Naive thymus-derived CD8-positive, alpha-beta T cell (primary cell): Measurements from ENCODE around the gene ODF4. TPM values are rescaled to one million over a fixed set of nuclear protein-coding genes. Genes with fewer than 3 reads are reported as not detected.
"Not testable (repeated sequence)": the region's sequence is repeated elsewhere in the genome, so short reads cannot be mapped to it uniquely, and the experiment has no call there.

Experiments
- ATAC-seq, 2 donors: fragments of 150-1000 bp; cut with Tn5 transposase in 1 of 2; sonication (Bioruptor Pico), chemical (Tn5 transposase) in 1 of 2; 1 replicate in 1 of 2; 2 replicates in 1 of 2; pipeline ENCODE4 v1.10.0; 2021; ENCODE audit warnings: mild to moderate bottlenecking in 2 of 2, moderate library complexity in 2 of 2
- POLR2A ChIA-PET: fragments of 350-600 bp; sonication (Branson Sonifier 250); formaldehyde crosslinking; loops from one replicate; lab custom pipeline; 2021; ENCODE audit warnings: antibody characterized with exemption; lab: Charles Lee
- DNase-seq, 10 donors: peaks; one replicate each; pipeline versions ENCODE4 v3.0.0 to v3.0.0-alpha.2; 2020 to 2022
- H3K27ac Mint-ChIP-seq, 10 donors: one replicate each; pipeline ENCODE4 v1.8.0; 2020 to 2022; ENCODE audit warnings: mild to moderate bottlenecking in 10 of 10, mixed read lengths in 10 of 10, moderate library complexity in 4 of 10, inconsistent platforms in 1 of 10
- H3K27me3 Mint-ChIP-seq, 5 donors: one replicate each; pipeline ENCODE4 v1.8.0; 2021 to 2022; ENCODE audit warnings: mixed read lengths in 5 of 5
- H3K36me3 Mint-ChIP-seq, 3 donors: one replicate each; pipeline ENCODE4 v1.8.0; 2020 to 2022; ENCODE audit warnings: mixed read lengths in 3 of 3, mild to moderate bottlenecking in 2 of 3, inconsistent platforms in 1 of 3
- H3K4me1 Mint-ChIP-seq, 4 donors: one replicate each; pipeline ENCODE4 v1.8.0; 2021 to 2022; ENCODE audit warnings: mixed read lengths in 4 of 4
- H3K4me3 Mint-ChIP-seq, 10 donors: one replicate each; pipeline ENCODE4 v1.8.0; 2020 to 2022; ENCODE audit warnings: mild to moderate bottlenecking in 10 of 10, mixed read lengths in 10 of 10, moderate library complexity in 6 of 10, inconsistent platforms in 1 of 10
- H3K9me3 Mint-ChIP-seq, 9 donors: one replicate each; pipeline ENCODE4 v1.8.0; 2020 to 2022; ENCODE audit warnings: mixed read lengths in 9 of 9, mild to moderate bottlenecking in 3 of 9, inconsistent platforms in 1 of 9, moderate library complexity in 1 of 9
- polyA plus RNA-seq, 3 donors: library from polyadenylated mRNA; unstranded; fragments of 300-500 nt; fragmentation: Illumina TruSeq; gene quantifications; one replicate each; pipeline ENCODE4 v1.2.3, GENCODE V29; 2021
- total RNA-seq, 8 experiments: library from RNA in 2 of 8; stranded (reverse) in 2 of 8; gene quantifications; one replicate each; pipeline ENCODE4 v1.2.3 and lab custom pipeline; 2021 to 2026

The ODF4 gene
- total and polyA plus RNA-seq, 5 experiments from 2014 or later, result not detected

DNA sequence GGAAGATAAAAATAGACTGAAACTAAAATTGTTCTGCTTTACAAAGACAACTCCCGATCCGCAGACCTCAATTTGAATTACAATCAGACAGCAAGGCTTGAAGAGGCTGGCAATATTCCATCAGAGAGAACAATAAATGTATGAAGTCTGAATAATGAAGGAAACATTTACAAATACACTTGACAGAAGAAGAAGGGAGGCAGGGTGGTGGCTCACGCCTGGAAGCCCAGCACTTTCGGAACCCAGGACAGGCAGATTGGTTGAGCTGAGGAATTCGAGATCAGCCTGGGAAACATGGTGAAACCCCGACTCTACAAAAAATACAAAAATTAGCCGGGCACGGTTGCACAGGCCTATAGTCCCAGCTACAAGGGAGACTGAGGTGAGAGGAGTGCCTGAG, 14.6 kb downstream of the ODF4 start:
- no peaks in the 10 kb centered on the region for H3K9me3 Mint-ChIP-seq
- ATAC-seq, result no peak
- H3K27me3 Mint-ChIP-seq, result peaks cover 0 to 13% (median 3%) of the 10 kb centered on the region in 5 donors

DNA sequence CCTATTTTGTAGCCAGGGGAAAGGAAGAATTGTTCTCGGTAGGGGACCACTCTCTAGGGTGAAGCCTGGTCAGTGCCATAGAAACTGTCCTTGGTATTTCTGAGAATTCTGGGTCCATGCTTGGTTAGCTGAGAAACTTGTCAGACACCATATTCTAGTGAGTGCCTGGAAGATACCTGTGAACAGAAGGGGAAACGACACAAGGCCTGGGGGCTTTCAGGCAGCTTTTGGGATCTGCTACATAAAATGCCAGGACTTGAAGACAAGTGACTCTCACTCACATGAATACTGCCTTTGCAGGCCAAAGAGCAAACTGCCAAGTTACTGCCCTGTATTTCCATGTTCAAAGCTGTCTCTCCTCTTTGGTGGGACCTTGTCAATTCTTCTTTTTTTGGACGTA, 18.3 kb downstream of the ODF4 start:
- Mint-ChIP-seq H3K4me3 (no peak overlapping the region), H3K27ac (no peak overlapping the region), H3K9me3 (no peaks in the 10 kb centered on the region), H3K36me3 (peaks cover 0 to 2% (median 0%) of the 10 kb centered on the region in 3 donors), H3K4me1 (peaks cover 5 to 20% (median 15%) of the 10 kb centered on the region in 4 donors), H3K27me3 (no peaks in the 10 kb centered on the region)
- no peak for DNase-seq
- POLR2A ChIA-PET, result no interaction called here
- ATAC-seq, result no peak

More for the DNA sequence above, 14.6 kb downstream of the ODF4 start:
- POLR2A ChIA-PET, result no interaction called here
- no peak for DNase-seq
- H3K4me1 Mint-ChIP-seq, result peaks cover 0 to 3% (median under 1%) of the 10 kb centered on the region in 4 donors
- no peak overlapping the region for H3K27ac Mint-ChIP-seq
- H3K36me3 Mint-ChIP-seq, result peaks cover 0 to 2% (median 0%) of the 10 kb centered on the region in 3 donors
- H3K4me3 Mint-ChIP-seq, result no peak overlapping the region

DNA sequence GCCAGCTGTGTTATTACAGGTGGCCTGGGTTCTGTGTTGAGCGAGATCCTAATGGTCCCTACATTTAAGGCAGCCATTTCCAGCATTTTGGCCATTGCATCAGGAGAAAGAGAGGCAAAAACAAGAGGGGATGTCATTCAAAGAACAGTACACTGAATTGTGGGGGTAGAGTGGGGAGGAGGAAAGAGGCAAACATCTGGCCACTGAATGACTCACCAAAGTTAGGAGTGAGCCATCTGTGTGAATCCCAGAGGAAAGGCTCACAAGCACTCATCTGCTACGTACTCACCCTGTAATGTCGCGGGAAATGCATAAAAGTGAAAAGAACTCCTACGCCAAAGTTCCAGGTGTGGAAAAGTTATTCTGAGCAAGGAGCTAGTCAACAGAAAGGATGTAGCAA, 20.1 kb downstream of the ODF4 start:
- Mint-ChIP-seq H3K27me3 (no peaks in the 10 kb centered on the region), H3K27ac (no peak overlapping the region), H3K9me3 (no peaks in the 10 kb centered on the region), H3K4me3 (no peak overlapping the region), H3K4me1 (peaks cover 5 to 20% (median 16%) of the 10 kb centered on the region in 4 donors), H3K36me3 (peaks cover 0 to 2% (median 0%) of the 10 kb centered on the region in 3 donors)
- DNase-seq, result no peak
- POLR2A ChIA-PET, result interaction anchor here (0.6 kb wide), 1 partner anchor 161 kb away, joined by 3 read pairs; no protein-coding TSS in a partner anchor
- ATAC-seq, result no peak

DNA sequence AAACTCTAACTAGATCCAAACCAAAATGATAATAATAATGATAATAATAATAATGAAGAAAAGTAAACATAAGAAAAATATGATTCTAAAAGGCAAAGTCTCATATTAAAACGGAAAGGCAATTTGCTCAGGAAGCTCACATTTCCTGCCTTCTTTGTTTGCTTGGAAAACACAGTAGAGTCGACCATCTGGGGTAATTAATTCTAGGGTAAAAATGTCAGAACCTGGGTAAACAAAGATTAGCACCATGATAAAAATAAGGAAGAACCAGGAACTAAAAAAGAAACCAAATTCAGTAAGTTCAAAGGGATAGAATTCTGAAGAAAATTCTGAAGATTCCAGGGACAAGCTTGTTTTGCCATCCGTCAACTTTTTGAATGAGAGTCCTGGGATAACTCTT, 20.6 kb downstream of the ODF4 start:
- ATAC-seq, result no peak
- H3K9me3 Mint-ChIP-seq, result no peaks in the 10 kb centered on the region
- peaks cover 5 to 20% (median 16%) of the 10 kb centered on the region in 4 donors for H3K4me1 Mint-ChIP-seq
- no peak overlapping the region for H3K4me3 Mint-ChIP-seq
- no peak for DNase-seq
- no peaks in the 10 kb centered on the region for H3K27me3 Mint-ChIP-seq
- peaks cover 0 to 2% (median 0%) of the 10 kb centered on the region in 3 donors for H3K36me3 Mint-ChIP-seq
- POLR2A ChIA-PET, result no interaction called here
- H3K27ac Mint-ChIP-seq, result peak overlapping the region in 1 of 10 donors; percentile 35

DNA sequence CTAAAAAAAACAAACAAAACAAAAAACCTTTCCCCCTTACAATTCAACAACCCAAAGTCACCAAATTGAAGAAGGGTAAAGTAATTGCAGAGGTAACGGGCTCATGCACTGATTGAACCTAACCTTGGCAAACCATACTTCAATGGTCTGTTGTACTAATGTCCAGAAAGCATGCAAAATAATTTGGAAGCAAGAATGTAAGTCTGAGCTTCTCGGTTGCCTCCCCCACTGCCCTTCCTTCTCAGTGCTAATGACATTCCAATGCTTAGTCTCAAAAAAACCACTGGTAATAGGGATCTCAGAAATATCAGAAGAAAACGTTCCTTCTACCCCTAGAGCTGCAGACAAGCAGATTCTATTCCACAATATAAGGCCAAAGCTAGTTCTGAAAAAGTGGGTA, 21.1 kb downstream of the ODF4 start:
- DNase-seq, result no peak
- Mint-ChIP-seq H3K27me3 (no peaks in the 10 kb centered on the region), H3K27ac (peak overlapping the region in 1 of 10 donors; percentile 35), H3K4me3 (no peak overlapping the region), H3K4me1 (peaks cover 5 to 20% (median 16%) of the 10 kb centered on the region in 4 donors), H3K36me3 (peaks cover 0 to 2% (median 0%) of the 10 kb centered on the region in 3 donors), H3K9me3 (no peaks in the 10 kb centered on the region)
- ATAC-seq, result no peak
- POLR2A ChIA-PET, result no interaction called here

DNA sequence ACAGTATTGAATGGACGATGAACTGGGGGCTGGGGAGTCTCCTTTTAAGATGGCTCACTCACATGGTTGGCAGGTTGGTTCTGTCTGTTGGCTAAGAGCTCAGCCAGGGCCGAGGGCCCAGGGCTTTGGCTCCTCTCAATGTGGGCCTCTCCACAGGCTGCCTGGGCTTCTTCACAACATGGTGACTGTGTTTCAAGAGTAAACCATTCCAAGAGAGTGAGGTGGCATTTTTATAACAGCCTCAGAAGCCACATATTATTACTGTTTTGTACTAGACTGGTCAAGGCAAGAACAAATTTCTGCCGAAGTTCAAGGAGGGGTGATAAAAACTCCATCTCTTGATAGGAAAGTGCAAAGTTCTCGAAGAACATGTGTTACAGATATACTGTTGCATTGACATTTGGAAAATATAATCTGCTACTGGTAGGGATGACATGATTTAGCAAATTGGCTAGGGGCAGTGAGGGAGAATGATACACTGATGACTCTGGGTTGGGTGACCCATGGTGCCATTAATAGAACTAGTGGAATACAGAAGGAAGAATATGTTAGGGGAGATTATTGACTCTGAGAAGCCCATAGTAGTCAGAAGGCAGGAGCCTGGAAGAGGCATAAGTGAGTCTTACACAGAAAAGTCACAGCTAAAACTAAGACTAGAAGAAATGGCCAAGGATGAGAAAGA, 23.2 kb downstream of the ODF4 start:
- no peak overlapping the region for H3K4me3 Mint-ChIP-seq
- no peak overlapping the region for H3K27ac Mint-ChIP-seq
- H3K9me3 Mint-ChIP-seq, result no peaks in the 10 kb centered on the region
- ATAC-seq, result no peak
- peaks cover 0 to 11% (median 2%) of the 10 kb centered on the region in 3 donors for H3K36me3 Mint-ChIP-seq
- no peak for DNase-seq
- peaks cover 5 to 20% (median 18%) of the 10 kb centered on the region in 4 donors for H3K4me1 Mint-ChIP-seq
- H3K27me3 Mint-ChIP-seq, result no peaks in the 10 kb centered on the region
- POLR2A ChIA-PET, result no interaction called here

DNA sequence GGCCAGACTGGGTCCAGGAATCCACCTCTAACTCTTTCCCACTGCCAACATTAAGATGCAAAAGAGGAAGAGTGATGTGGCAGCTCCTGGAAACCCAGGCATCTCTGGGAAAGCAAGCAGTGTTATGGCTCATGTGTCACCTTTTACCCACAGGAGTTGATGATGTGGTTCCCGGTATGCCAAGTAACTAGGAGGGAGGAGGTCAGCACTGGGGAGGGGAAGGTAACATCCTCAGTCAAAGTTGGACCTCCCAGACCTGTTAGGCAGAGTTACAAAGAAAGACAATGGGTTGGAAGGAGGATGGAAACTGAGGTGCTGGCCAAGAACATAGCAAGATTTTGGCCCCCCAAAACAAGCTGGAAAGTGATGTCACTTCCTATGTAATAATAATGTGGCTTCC, 25.5 kb downstream of the ODF4 start:
- no peak for DNase-seq
- Mint-ChIP-seq H3K4me3 (no peak overlapping the region), H3K4me1 (peaks cover 6 to 13% (median 11%) of the 10 kb centered on the region in 4 donors), H3K36me3 (peaks cover 0 to 33% (median 12%) of the 10 kb centered on the region in 3 donors), H3K9me3 (no peaks in the 10 kb centered on the region), H3K27me3 (no peaks in the 10 kb centered on the region), H3K27ac (peak overlapping the region in 1 of 10 donors; percentile 65)
- POLR2A ChIA-PET, result no interaction called here
- no peak for ATAC-seq

DNA sequence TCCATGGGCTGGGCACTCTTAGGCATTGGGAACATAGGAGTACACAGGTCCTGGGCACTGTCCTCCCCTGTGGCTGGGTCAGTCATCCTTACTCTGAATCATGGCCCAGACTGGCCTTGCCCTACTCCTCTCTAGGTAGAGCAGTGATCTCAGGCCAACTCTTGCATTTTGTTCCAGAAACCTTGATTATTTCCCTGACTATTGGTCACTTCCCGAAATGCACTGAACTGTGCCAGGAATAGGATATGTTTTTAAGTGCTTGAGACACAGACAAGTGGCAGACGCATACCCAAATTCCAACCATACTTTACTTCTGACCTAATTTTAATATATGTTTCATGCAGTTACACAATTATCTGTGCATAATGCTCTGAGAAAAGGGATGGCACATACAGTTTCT, 26.6 kb downstream of the ODF4 start:
- Mint-ChIP-seq H3K9me3 (no peaks in the 10 kb centered on the region), H3K4me1 (peaks cover under 1 to 9% (median 6%) of the 10 kb centered on the region in 4 donors), H3K27me3 (no peaks in the 10 kb centered on the region), H3K27ac (no peak overlapping the region), H3K4me3 (no peak overlapping the region), H3K36me3 (peaks cover 0 to 39% (median 12%) of the 10 kb centered on the region in 3 donors)
- DNase-seq (no peak), ATAC-seq (no peak)
- POLR2A ChIA-PET, result no interaction called here

DNA sequence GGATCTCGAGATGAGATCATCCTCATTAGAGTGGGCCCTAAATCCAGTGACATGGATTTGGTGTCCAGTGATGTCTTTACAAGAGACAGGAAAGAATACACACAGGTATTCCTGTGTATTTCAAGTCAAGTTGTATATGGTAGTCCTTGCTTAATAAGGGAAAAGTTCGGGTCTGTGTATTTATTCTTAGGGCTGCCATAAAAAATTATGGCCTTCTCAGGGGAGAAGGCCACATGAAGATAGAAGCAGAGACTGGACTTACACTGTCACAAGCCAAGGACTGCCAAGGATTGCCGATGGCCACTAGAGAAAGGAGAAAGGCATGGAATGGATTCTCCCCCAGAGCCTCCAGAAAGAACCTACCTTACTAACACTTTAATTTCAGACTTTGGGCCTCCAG, 28.6 kb downstream of the ODF4 start:
- DNase-seq (no peak), ATAC-seq (no peak)
- H3K27ac Mint-ChIP-seq, result peak overlapping the region in 1 of 10 donors; percentile 24
- no peaks in the 10 kb centered on the region for H3K27me3 Mint-ChIP-seq
- H3K4me1 Mint-ChIP-seq, result peaks cover 0 to 8% (median 7%) of the 10 kb centered on the region in 4 donors
- POLR2A ChIA-PET, result no interaction called here
- H3K36me3 Mint-ChIP-seq, result peaks cover 0 to 45% (median 12%) of the 10 kb centered on the region in 3 donors
- no peaks in the 10 kb centered on the region for H3K9me3 Mint-ChIP-seq
- H3K4me3 Mint-ChIP-seq, result no peak overlapping the region

DNA sequence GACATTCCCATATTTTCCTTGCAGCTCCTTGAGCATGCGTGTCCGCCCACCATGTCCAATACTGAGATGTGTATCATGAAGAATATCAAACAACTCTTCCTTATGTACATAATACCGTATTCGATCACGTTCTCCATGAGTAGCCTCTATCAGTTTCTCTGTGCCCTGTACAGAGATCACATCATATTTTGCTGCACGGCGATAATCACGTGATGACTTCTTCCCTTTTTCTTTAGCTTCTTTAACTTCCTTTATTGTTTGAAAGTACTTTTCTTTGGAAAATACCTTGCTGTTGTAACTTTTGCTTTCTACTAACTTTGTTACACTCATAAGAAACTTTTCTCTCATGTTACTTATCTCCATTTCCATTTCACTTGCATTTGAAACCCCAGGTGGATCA, 30.3 kb downstream of the ODF4 start:
- Mint-ChIP-seq H3K4me3 (no peak overlapping the region), H3K27ac (peak overlapping the region in 4 of 10 donors; percentile 6 to 35 (median 22)), H3K4me1 (peaks cover 0 to 12% (median 8%) of the 10 kb centered on the region in 4 donors), H3K27me3 (no peaks in the 10 kb centered on the region), H3K36me3 (peaks cover 0 to 45% (median 12%) of the 10 kb centered on the region in 3 donors), H3K9me3 (no peaks in the 10 kb centered on the region)
- DNase-seq, result no peak
- no peak for ATAC-seq
- POLR2A ChIA-PET, result interaction anchor here (0.6 to 1.0 kb wide), 2 partner anchors 14 to 40 kb away, joined by 3 to 4 read pairs; no protein-coding TSS in a partner anchor

DNA sequence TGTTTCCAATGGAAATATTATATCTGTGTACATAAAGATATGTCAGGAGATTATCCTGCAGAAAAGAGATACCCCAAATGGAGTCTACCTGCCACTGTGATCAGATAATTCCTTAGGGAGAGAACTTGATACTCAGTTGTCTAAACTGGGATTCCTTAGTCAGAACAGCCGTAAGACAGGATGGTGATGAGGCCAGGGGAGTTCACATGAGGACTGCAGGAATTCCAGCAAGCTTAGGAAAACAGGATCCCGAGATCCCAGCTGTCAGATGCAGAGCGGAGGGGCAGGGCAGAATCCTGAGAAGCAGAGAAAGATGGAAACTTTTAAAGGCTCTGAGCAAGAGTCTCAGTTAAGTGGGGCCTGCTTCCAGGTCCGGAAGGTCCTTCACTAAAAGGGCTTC, 32.1 kb downstream of the ODF4 start:
- POLR2A ChIA-PET, result no interaction called here
- no peak for ATAC-seq
- peak overlapping the region in 2 of 10 donors; percentile 15 to 33 for H3K27ac Mint-ChIP-seq
- peaks cover 0 to 46% (median 12%) of the 10 kb centered on the region in 3 donors for H3K36me3 Mint-ChIP-seq
- H3K4me1 Mint-ChIP-seq, result peaks cover 11 to 29% (median 17%) of the 10 kb centered on the region in 4 donors
- H3K9me3 Mint-ChIP-seq, result no peaks in the 10 kb centered on the region
- H3K4me3 Mint-ChIP-seq, result no peak overlapping the region
- DNase-seq, result no peak
- H3K27me3 Mint-ChIP-seq, result no peaks in the 10 kb centered on the region

DNA sequence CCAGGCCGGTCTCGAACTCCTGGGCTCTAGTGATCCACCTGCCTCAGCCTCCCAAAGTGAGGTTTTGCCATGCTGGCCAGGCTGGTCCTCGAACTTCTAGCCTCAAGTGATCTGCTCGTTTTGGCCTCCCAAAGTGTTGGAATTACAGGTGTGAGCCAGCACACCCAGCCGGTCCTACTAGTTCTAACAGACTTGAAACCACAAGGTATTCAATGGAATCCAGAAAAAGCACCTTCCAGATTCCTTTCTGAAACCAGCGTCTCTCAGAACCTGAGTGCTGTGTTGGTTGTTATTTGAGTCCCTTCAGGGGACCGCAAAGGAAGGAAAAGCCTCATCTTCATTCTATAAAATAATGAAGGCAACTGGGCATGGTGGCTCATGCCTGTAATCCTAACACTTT, 32.8 kb downstream of the ODF4 start:
- H3K36me3 Mint-ChIP-seq, result peaks cover 0 to 48% (median 14%) of the 10 kb centered on the region in 3 donors
- no peaks in the 10 kb centered on the region for H3K27me3 Mint-ChIP-seq
- no peak for DNase-seq
- ATAC-seq, result no peak
- peaks cover 11 to 36% (median 24%) of the 10 kb centered on the region in 4 donors for H3K4me1 Mint-ChIP-seq
- H3K27ac Mint-ChIP-seq, result peak overlapping the region in 1 of 10 donors; percentile 8
- H3K4me3 Mint-ChIP-seq, result peak overlapping the region in 1 of 10 donors; percentile 34
- H3K9me3 Mint-ChIP-seq, result no peaks in the 10 kb centered on the region
- POLR2A ChIA-PET, result no interaction called here

DNA sequence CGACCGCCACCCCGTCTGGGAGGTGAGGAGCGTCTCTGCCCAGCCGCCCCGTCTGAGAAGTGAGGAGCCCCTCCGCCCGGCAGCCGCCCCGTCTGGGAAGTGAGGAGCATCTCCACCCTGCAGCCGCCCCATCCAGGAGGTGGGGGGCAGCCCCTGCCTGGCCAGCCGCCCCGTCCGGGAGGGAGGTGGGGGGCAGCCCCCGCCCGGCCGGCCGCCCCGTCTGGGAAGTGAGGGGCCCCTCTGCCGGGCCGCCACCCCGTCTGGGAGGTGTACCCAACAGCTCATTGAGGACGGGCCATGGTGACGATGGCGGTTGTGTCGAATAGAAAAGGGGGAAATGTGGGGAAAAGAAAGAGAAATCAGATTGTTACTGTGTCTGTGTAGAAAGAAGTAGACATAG, 34.2 kb downstream of the ODF4 start:
- H3K9me3 Mint-ChIP-seq, H3K4me3 Mint-ChIP-seq, H3K27me3 Mint-ChIP-seq, H3K27ac Mint-ChIP-seq, DNase-seq, ATAC-seq, POLR2A ChIA-PET: not testable (repeated sequence)
- H3K4me1 Mint-ChIP-seq, result peaks cover 9 to 45% (median 32%) of the 10 kb centered on the region in 4 donors
- peaks cover 4 to 52% (median 16%) of the 10 kb centered on the region in 3 donors for H3K36me3 Mint-ChIP-seq
